Caco-2 (cell line): ENCODE data around the gene DRD2. TPM values are rescaled to one million over a fixed set of nuclear protein-coding genes. Genes with fewer than 3 reads are reported as not detected.

Source experiments
- BruUV-seq: library from RNA; stranded (reverse); fragments of 400-500 nt; replicated peaks from 2 replicates; lab custom pipeline; 2021; lab: Mats Ljungman, UMichigan
- CTCF ChIA-PET: fragments of 300-600 bp; sonication (Branson Sonifier 250); formaldehyde crosslinking; loops from one replicate; lab custom pipeline; 2022; ENCODE audit warnings: antibody characterized with exemption; lab: Charles Lee
- POLR2A ChIA-PET: fragments of 300-600 bp; sonication (Branson Sonifier 250); formaldehyde crosslinking; loops from one replicate; lab custom pipeline; 2022; ENCODE audit warnings: antibody characterized with exemption; lab: Charles Lee
- DNase-seq, 2 experiments: peaks; one replicate each; pipeline versions ENCODE4 v3.0.0 to v3.0.0-alpha.2; 2020 to 2022
- H3K27me3 ChIP-seq: replicated peaks from 2 replicates; pipeline ENCODE4 v1.6.0; 2011; ENCODE audit warnings: low read length; ENCODE audit not compliant: control insufficient read depth, insufficient read depth
- H3K36me3 ChIP-seq: 2 replicates; pipeline ENCODE4 v1.5.1; 2011; ENCODE audit warnings: low read length; ENCODE audit not compliant: control insufficient read depth, insufficient read depth
- H3K4me1 ChIP-seq: fragments of 250-450 bp; sonication (Bioruptor Pico); 2 replicates; pipeline ENCODE4 v1.5.1; 2020; ENCODE audit warnings: mild to moderate bottlenecking
- H3K4me3 ChIP-seq: 2 replicates; pipeline ENCODE4 v1.5.1; 2011; ENCODE audit warnings: low read depth, mild to moderate bottlenecking, control low read depth, low read length
- H3K9me3 ChIP-seq: fragments of 250-450 bp; sonication (Bioruptor Pico); 2 replicates; pipeline ENCODE4 v1.5.1; 2020; ENCODE audit warnings: mild to moderate bottlenecking, moderate library complexity
- H3K27ac Mint-ChIP-seq: one replicate; pipeline ENCODE4 v1.8.0; 2022; ENCODE audit warnings: mixed read lengths; ENCODE audit not compliant: unreplicated experiment
- H3K27me3 Mint-ChIP-seq: one replicate; pipeline ENCODE4 v1.8.0; 2022; ENCODE audit warnings: mixed read lengths; ENCODE audit not compliant: insufficient read depth, unreplicated experiment
- H3K36me3 Mint-ChIP-seq: one replicate; pipeline ENCODE4 v1.8.0; 2022; ENCODE audit warnings: mild to moderate bottlenecking, mixed read lengths; ENCODE audit not compliant: insufficient read depth, unreplicated experiment
- H3K4me1 Mint-ChIP-seq: one replicate; pipeline ENCODE4 v1.8.0; 2022; ENCODE audit warnings: low read depth, mixed read lengths; ENCODE audit not compliant: unreplicated experiment
- H3K4me3 Mint-ChIP-seq: one replicate; pipeline ENCODE4 v1.8.0; 2022; ENCODE audit warnings: mild to moderate bottlenecking, moderate library complexity, mixed read lengths; ENCODE audit not compliant: unreplicated experiment
- H3K9me3 Mint-ChIP-seq: one replicate; pipeline ENCODE4 v1.8.0; 2022; ENCODE audit warnings: mixed read lengths; ENCODE audit not compliant: unreplicated experiment
- CTCF ChIP-seq, 2 experiments: fragments of 200-600 bp in 1 of 2; IDR thresholded peaks; 1 replicate in 1 of 2; 2 replicates in 1 of 2; pipeline versions ENCODE4 v1.5.1 to v1.8.0; 2011 to 2022; ENCODE audit warnings: antibody characterized with exemption in 1 of 2, control low read depth in 1 of 2, inconsistent platforms in 1 of 2, low read depth in 1 of 2, low read length in 1 of 2, mild to moderate bottlenecking in 1 of 2, moderate library complexity in 1 of 2; ENCODE audit not compliant: insufficient read depth in 1 of 2, severe bottlenecking in 1 of 2, unreplicated experiment in 1 of 2
- intact Hi-C: fragments of 100-400 bp; cut with micrococcal nuclease; formaldehyde crosslinking; loops from one replicate; pipeline ENCODE4 v1.10.0; 2022; ENCODE audit not compliant: unreplicated experiment
- total RNA-seq: library from RNA; stranded (reverse); gene quantifications from 2 replicates; pipeline ENCODE4 v1.2.3, GENCODE V29; 2022

Gene DRD2
- total RNA-seq, 1 experiment from 2014 or later = 13.9 TPM

GRCh38 chr11:113440816-113441215, 34.4 kb downstream of the DRD2 start:
- Histone ChIP-seq H3K36me3 (no peaks in the 10 kb centered on the region), H3K27me3 (no peaks in the 10 kb centered on the region), H3K4me1 (no peaks in the 10 kb centered on the region), H3K9me3 (no peaks in the 10 kb centered on the region), H3K4me3 (no peak overlapping the region)
- Mint-ChIP-seq H3K9me3 (no peaks in the 10 kb centered on the region), H3K4me3 (no peak overlapping the region), H3K36me3 (no peaks in the 10 kb centered on the region), H3K27me3 (no peaks in the 10 kb centered on the region), H3K4me1 (no peaks in the 10 kb centered on the region), H3K27ac (no peak overlapping the region)
- POLR2A ChIA-PET = no interaction called here
- DNase-seq = no peak
- intact Hi-C loops = no loop called here
- BruUV-seq = no TSS peak
- no peak for TF ChIP-seq CTCF (IDR thresholded peaks at IDR 0.05; ENCODE audit: insufficient read depth in 1 of 2, low read depth in 1 of 2, low read length in 1 of 2, severe bottlenecking in 1 of 2, unreplicated experiment in 1 of 2)
- CTCF ChIA-PET = interaction anchor here (0.7 kb wide), 1 partner anchor 42 kb away, joined by 5 read pairs; no protein-coding TSS in a partner anchor

- H3K4me1 ChIP-seq = no peaks in the 10 kb centered on the region
- CTCF ChIA-PET = no interaction called here
- no peaks in the 10 kb centered on the region for H3K4me1 Mint-ChIP-seq
- H3K4me3 ChIP-seq = no peak overlapping the region
- no peak for DNase-seq
- no TSS peak for BruUV-seq
- H3K27ac Mint-ChIP-seq = no peak overlapping the region
- no peaks in the 10 kb centered on the region for H3K36me3 ChIP-seq
- intact Hi-C loops = loop anchor here (2.0 kb wide), 1 partner anchor 96 kb away; no protein-coding TSS in a partner anchor
- POLR2A ChIA-PET = no interaction called here
- no peaks in the 10 kb centered on the region for H3K36me3 Mint-ChIP-seq
- H3K9me3 ChIP-seq = no peaks in the 10 kb centered on the region
- H3K4me3 Mint-ChIP-seq = no peak overlapping the region
- TF ChIP-seq CTCF (IDR thresholded peaks at IDR 0.05; ENCODE audit: insufficient read depth in 1 of 2, low read depth in 1 of 2, low read length in 1 of 2, severe bottlenecking in 1 of 2, unreplicated experiment in 1 of 2) = peak in 1 of 2 experiments; percentile 30
- no peaks in the 10 kb centered on the region for H3K9me3 Mint-ChIP-seq
- no peaks in the 10 kb centered on the region for H3K27me3 ChIP-seq
- H3K27me3 Mint-ChIP-seq = no peaks in the 10 kb centered on the region
Measured at GRCh38 chr11:113436672-113437252, 38.4 kb downstream of the DRD2 start.

- H3K4me1 Mint-ChIP-seq = no peaks in the 10 kb centered on the region
- no peaks in the 10 kb centered on the region for H3K36me3 ChIP-seq
- no peaks in the 10 kb centered on the region for H3K9me3 Mint-ChIP-seq
- no peaks in the 10 kb centered on the region for H3K9me3 ChIP-seq
- ChIA-PET CTCF (no interaction called here), POLR2A (no interaction called here)
- BruUV-seq = no TSS peak
- H3K27me3 ChIP-seq = no peaks in the 10 kb centered on the region
- no peak for TF ChIP-seq CTCF (IDR thresholded peaks at IDR 0.05; ENCODE audit: insufficient read depth in 1 of 2, low read depth in 1 of 2, low read length in 1 of 2, severe bottlenecking in 1 of 2, unreplicated experiment in 1 of 2)
- intact Hi-C loops = no loop called here
- H3K36me3 Mint-ChIP-seq = no peaks in the 10 kb centered on the region
- no peaks in the 10 kb centered on the region for H3K27me3 Mint-ChIP-seq
- no peak for DNase-seq
- H3K4me1 ChIP-seq = no peaks in the 10 kb centered on the region
- no peak overlapping the region for H3K4me3 ChIP-seq
- H3K27ac Mint-ChIP-seq = no peak overlapping the region
- H3K4me3 Mint-ChIP-seq = no peak overlapping the region
Measured at GRCh38 chr11:113435190-113435968, 39.8 kb downstream of the DRD2 start.
